ENCODE data around the gene HECTD4. TPM values are rescaled to one million over a fixed set of nuclear protein-coding genes. Genes with fewer than 3 reads are reported as not detected.

HECTD4 gene
- polyA plus RNA-seq, 1 experiment: 7.3 TPM

- Histone ChIP-seq H3K27me3 (ENCODE audit: control insufficient read depth, insufficient read depth, low read length) (no peaks in the 10 kb centered on the region), H3K4me3 (ENCODE audit: low read depth, low read length) (no peak overlapping the region), H3K36me3 (ENCODE audit: control insufficient read depth, insufficient read depth, low read length) (no peaks in the 10 kb centered on the region)
- TF ChIP-seq, protein P1, sequence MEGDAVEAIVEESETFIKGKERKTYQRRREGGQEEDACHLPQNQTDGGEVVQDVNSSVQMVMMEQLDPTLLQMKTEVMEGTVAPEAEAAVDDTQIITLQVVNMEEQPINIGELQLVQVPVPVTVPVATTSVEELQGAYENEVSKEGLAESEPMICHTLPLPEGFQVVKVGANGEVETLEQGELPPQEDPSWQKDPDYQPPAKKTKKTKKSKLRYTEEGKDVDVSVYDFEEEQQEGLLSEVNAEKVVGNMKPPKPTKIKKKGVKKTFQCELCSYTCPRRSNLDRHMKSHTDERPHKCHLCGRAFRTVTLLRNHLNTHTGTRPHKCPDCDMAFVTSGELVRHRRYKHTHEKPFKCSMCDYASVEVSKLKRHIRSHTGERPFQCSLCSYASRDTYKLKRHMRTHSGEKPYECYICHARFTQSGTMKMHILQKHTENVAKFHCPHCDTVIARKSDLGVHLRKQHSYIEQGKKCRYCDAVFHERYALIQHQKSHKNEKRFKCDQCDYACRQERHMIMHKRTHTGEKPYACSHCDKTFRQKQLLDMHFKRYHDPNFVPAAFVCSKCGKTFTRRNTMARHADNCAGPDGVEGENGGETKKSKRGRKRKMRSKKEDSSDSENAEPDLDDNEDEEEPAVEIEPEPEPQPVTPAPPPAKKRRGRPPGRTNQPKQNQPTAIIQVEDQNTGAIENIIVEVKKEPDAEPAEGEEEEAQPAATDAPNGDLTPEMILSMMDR (IDR thresholded peaks at IDR 0.05; ENCODE audit: insufficient read depth, low read depth, low read length): no peak
- ChIA-PET POLR2A (no interaction called here), CTCF (interaction anchor here (1.1 to 1.2 kb wide), 2 partner anchors 26 to 57 kb away, joined by 3 read pairs; no protein-coding TSS in a partner anchor)
- DNase-seq (ENCODE audit: low read depth): peak; percentile 52
Measured at GRCh38 chr12:112122823-112123690, 259.2 kb downstream of the HECTD4 start.

GRCh38 chr12:112121780-112122565 is 260.3 kb downstream of the HECTD4 start:
- peak; percentile 59 for DNase-seq (ENCODE audit: low read depth)
- no peaks in the 10 kb centered on the region for H3K27me3 ChIP-seq (ENCODE audit: control insufficient read depth, insufficient read depth, low read length)
- ChIA-PET POLR2A (no interaction called here), CTCF (interaction anchor here (1.2 kb wide), 1 partner anchor 56 kb away, joined by 3 read pairs; no protein-coding TSS in a partner anchor)
- H3K36me3 ChIP-seq (ENCODE audit: control insufficient read depth, insufficient read depth, low read length): no peaks in the 10 kb centered on the region
- TF ChIP-seq, protein P1 (IDR thresholded peaks at IDR 0.05; ENCODE audit: insufficient read depth, low read depth, low read length): no peak
- no peak overlapping the region for H3K4me3 ChIP-seq (ENCODE audit: low read depth, low read length)

GRCh38 chr12:112117685-112118084 is 264.5 kb downstream of the HECTD4 start:
- no peak for DNase-seq (ENCODE audit: low read depth)
- POLR2A ChIA-PET: no interaction called here
- H3K4me3 ChIP-seq (ENCODE audit: low read depth, low read length): no peak overlapping the region
- no peaks in the 10 kb centered on the region for H3K36me3 ChIP-seq (ENCODE audit: control insufficient read depth, insufficient read depth, low read length)
- no peaks in the 10 kb centered on the region for H3K27me3 ChIP-seq (ENCODE audit: control insufficient read depth, insufficient read depth, low read length)
- CTCF ChIA-PET: interaction anchor here (1.0 kb wide), 1 partner anchor 14 kb away, joined by 4 read pairs; no protein-coding TSS in a partner anchor
- TF ChIP-seq, protein P1 (IDR thresholded peaks at IDR 0.05; ENCODE audit: insufficient read depth, low read depth, low read length): no peak

GRCh38 chr12:112116232-112117060 is 265.8 kb downstream of the HECTD4 start:
- DNase-seq (ENCODE audit: low read depth): no peak
- POLR2A ChIA-PET: no interaction called here
- Histone ChIP-seq H3K36me3 (ENCODE audit: control insufficient read depth, insufficient read depth, low read length) (no peaks in the 10 kb centered on the region), H3K4me3 (ENCODE audit: low read depth, low read length) (no peak overlapping the region), H3K27me3 (ENCODE audit: control insufficient read depth, insufficient read depth, low read length) (no peaks in the 10 kb centered on the region)
- CTCF ChIA-PET: interaction anchor here (1.0 kb wide), 1 partner anchor 15 kb away, joined by 4 read pairs; no protein-coding TSS in a partner anchor
- TF ChIP-seq, protein P1 (IDR thresholded peaks at IDR 0.05; ENCODE audit: insufficient read depth, low read depth, low read length): no peak
